K562 (cell line): ENCODE results near the gene ZSCAN2. TPM values are rescaled to one million over a fixed set of nuclear protein-coding genes. Genes with fewer than 3 reads are reported as not detected.
A peak's percentile ranks its signal among the peaks of the same experiment; 100 is the strongest.

Experiments used
- CEBPZ ChIP-seq: fragments of 150-350 bp; IDR thresholded peaks from 2 replicates; pipeline ENCODE4 v1.6.1; 2014; ENCODE audit warnings: low read depth, mild to moderate bottlenecking, low read length, borderline replicate concordance
- CREB3L1 ChIP-seq: fragments of 450-650 bp; IDR thresholded peaks from 2 replicates; pipeline ENCODE4 v1.6.1; 2014; ENCODE audit warnings: low read depth, mild to moderate bottlenecking, moderate library complexity, borderline replicate concordance
- FOXA3 ChIP-seq, 2 experiments: fragments of 450-650 bp in 1 of 2; sonication (generic) in 1 of 2; formaldehyde crosslinking; IDR thresholded peaks in 1 of 2; conservative IDR thresholded peaks in 1 of 2; 2 replicates each; pipeline versions ENCODE4 v1.4.0 to v1.8.0; 2020 to 2022; ENCODE audit warnings: mild to moderate bottlenecking in 2 of 2, missing genetic modification reagents in 1 of 2
- MCM3 ChIP-seq: fragments of 450-650 bp; IDR thresholded peaks from 2 replicates; pipeline ENCODE4 v1.6.1; 2016
- ZNF507 ChIP-seq: conservative IDR thresholded peaks from 2 replicates; pipeline ENCODE4 v1.6.1; 2017; ENCODE audit warnings: missing genetic modification characterization, missing compliant biosample characterization
- ZNF707 ChIP-seq: fragments of 250-450 bp; sonication (Bioruptor Pico); conservative IDR thresholded peaks from 2 replicates; pipeline ENCODE4 v1.8.0; 2022; ENCODE audit warnings: inconsistent platforms, mild to moderate bottlenecking, moderate library complexity
- polyA plus RNA-seq, 8 experiments: library from polyadenylated mRNA; depleted of rRNA in 4 of 8; stranded (reverse) in 5 of 8; unstranded in 3 of 8; fragments of >200 nt; fragmentation: Nextera tagmentation in 2 of 8; fragmentation: Illumina TruSeq in 1 of 8; extraction: Ambion mirVana in 2 of 8; extraction: Trizol in 1 of 8; gene quantifications; 2 replicates each; pipeline versions ENCODE4 v1.2.1 to v1.2.3, GENCODE V29; 2011 to 2014; ENCODE audit warnings: inconsistent platforms in 1 of 8, missing spikeins in 1 of 8
- total RNA-seq, 7 experiments: library from RNA; depleted of rRNA in 6 of 7; stranded (reverse); fragments of >200 nt in 6 of 7; fragmentation: Illumina TruSeq in 2 of 7; extraction: Trizol in 2 of 7; gene quantifications; 2 replicates each; pipeline versions ENCODE4 v1.2.1 to v1.2.3, GENCODE V29; 2011 to 2021; ENCODE audit warnings: low replicate concordance in 1 of 7
- TF ChIP-seq, protein P1 (sequence below): fragments of 250-450 bp; sonication (Bioruptor Pico); IDR thresholded peaks from 2 replicates; pipeline ENCODE4 v1.8.0; 2022; ENCODE audit warnings: inconsistent platforms, mild to moderate bottlenecking, moderate library complexity, borderline replicate concordance
- TF ChIP-seq, protein P2 (sequence below): fragments of 450-650 bp; formaldehyde crosslinking; IDR thresholded peaks from 2 replicates; pipeline ENCODE4 v1.4.0; 2022; ENCODE audit warnings: missing genetic modification characterization
- TF ChIP-seq, protein P3 (sequence below): sonication (generic); formaldehyde crosslinking; IDR thresholded peaks from 2 replicates; pipeline ENCODE4 v1.8.1; 2023; ENCODE audit warnings: missing genetic modification reagents, mild to moderate bottlenecking, borderline replicate concordance
- TF ChIP-seq, protein P4 (sequence below): sonication (generic); formaldehyde crosslinking; IDR thresholded peaks from 2 replicates; pipeline ENCODE4 v1.8.0; 2022; ENCODE audit warnings: mild to moderate bottlenecking, missing genetic modification reagents

Gene ZSCAN2
- total and polyA plus RNA-seq, 9 of the 15 experiments (the other 6 are each of a cell fraction or from before 2014, with no cell fraction given), result 1.7 to 14.2 (median 6.6) TPM

- TF ChIP-seq ZNF707, result no peak
- TF ChIP-seq CEBPZ, result no peak; the same call in 1 of the 2 replicates
- TF ChIP-seq ZNF507 (tag), result no peak
- TF ChIP-seq, protein P1, sequence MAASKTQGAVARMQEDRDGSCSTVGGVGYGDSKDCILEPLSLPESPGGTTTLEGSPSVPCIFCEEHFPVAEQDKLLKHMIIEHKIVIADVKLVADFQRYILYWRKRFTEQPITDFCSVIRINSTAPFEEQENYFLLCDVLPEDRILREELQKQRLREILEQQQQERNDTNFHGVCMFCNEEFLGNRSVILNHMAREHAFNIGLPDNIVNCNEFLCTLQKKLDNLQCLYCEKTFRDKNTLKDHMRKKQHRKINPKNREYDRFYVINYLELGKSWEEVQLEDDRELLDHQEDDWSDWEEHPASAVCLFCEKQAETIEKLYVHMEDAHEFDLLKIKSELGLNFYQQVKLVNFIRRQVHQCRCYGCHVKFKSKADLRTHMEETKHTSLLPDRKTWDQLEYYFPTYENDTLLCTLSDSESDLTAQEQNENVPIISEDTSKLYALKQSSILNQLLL (CRISPR knock-in tag), result no peak
- no peak for TF ChIP-seq FOXA3 (CRISPR knock-in tag; conservative IDR thresholded peaks at IDR 0.05 in 1 of 2, IDR thresholded peaks at IDR 0.05 in 1 of 2)
- TF ChIP-seq, protein P2, sequence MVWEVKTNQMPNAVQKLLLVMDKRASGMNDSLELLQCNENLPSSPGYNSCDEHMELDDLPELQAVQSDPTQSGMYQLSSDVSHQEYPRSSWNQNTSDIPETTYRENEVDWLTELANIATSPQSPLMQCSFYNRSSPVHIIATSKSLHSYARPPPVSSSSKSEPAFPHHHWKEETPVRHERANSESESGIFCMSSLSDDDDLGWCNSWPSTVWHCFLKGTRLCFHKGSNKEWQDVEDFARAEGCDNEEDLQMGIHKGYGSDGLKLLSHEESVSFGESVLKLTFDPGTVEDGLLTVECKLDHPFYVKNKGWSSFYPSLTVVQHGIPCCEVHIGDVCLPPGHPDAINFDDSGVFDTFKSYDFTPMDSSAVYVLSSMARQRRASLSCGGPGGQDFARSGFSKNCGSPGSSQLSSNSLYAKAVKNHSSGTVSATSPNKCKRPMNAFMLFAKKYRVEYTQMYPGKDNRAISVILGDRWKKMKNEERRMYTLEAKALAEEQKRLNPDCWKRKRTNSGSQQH (CRISPR knock-in tag), result no peak
- TF ChIP-seq, protein P3, sequence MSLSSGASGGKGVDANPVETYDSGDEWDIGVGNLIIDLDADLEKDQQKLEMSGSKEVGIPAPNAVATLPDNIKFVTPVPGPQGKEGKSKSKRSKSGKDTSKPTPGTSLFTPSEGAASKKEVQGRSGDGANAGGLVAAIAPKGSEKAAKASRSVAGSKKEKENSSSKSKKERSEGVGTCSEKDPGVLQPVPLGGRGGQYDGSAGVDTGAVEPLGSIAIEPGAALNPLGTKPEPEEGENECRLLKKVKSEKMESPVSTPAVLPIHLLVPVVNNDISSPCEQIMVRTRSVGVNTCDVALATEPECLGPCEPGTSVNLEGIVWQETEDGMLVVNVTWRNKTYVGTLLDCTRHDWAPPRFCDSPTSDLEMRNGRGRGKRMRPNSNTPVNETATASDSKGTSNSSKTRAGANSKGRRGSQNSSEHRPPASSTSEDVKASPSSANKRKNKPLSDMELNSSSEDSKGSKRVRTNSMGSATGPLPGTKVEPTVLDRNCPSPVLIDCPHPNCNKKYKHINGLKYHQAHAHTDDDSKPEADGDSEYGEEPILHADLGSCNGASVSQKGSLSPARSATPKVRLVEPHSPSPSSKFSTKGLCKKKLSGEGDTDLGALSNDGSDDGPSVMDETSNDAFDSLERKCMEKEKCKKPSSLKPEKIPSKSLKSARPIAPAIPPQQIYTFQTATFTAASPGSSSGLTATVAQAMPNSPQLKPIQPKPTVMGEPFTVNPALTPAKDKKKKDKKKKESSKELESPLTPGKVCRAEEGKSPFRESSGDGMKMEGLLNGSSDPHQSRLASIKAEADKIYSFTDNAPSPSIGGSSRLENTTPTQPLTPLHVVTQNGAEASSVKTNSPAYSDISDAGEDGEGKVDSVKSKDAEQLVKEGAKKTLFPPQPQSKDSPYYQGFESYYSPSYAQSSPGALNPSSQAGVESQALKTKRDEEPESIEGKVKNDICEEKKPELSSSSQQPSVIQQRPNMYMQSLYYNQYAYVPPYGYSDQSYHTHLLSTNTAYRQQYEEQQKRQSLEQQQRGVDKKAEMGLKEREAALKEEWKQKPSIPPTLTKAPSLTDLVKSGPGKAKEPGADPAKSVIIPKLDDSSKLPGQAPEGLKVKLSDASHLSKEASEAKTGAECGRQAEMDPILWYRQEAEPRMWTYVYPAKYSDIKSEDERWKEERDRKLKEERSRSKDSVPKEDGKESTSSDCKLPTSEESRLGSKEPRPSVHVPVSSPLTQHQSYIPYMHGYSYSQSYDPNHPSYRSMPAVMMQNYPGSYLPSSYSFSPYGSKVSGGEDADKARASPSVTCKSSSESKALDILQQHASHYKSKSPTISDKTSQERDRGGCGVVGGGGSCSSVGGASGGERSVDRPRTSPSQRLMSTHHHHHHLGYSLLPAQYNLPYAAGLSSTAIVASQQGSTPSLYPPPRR (CRISPR knock-in tag), result no peak
- no peak for TF ChIP-seq MCM3
- TF ChIP-seq CREB3L1, result peak; percentile 73; the same call in 1 of the 2 replicates
- TF ChIP-seq, protein P4, sequence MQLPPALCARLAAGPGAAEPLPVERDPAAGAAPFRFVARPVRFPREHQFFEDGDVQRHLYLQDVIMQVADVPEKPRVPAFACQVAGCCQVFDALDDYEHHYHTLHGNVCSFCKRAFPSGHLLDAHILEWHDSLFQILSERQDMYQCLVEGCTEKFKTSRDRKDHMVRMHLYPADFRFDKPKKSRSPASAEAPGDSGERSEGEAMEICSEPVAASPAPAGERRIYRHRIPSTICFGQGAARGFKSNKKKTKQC (CRISPR knock-in tag), result peak; percentile 62
Measured at GRCh38 chr15:84600687-84601554, at the start of gene ZSCAN2 (continued).
